Effector CD4-positive, alpha-beta T cell (primary cell): ENCODE data around the gene BMP8A.
"Not testable (repeated sequence)": the region's sequence is repeated elsewhere in the genome, so short reads cannot be mapped to it uniquely, and the experiment has no call there.

ENCODE experiments used
- DNase-seq: peaks from one replicate; pipeline ENCODE4 v3.0.0-alpha.2; 2020

The BMP8A gene

DNA sequence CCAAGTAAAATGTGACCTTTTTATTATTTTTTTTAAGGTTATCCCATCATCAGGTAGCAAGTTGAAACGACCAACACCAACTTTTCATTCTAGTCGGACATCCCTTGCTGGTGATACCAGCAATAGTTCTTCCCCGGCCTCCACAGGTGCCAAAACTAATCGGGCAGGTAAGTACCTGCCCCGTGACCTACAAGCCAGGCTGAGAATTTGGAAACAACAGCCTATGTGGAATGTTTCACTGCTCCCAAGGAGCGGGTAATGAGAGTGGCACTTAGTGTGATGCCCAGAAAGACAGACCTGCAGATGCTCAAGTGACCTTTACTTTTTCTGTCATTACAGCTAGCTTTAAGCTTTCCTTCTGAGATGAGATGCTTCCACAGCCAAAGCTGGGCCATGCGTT lies 6.9 kb upstream of the BMP8A start:
- DNase-seq: no peak

DNA sequence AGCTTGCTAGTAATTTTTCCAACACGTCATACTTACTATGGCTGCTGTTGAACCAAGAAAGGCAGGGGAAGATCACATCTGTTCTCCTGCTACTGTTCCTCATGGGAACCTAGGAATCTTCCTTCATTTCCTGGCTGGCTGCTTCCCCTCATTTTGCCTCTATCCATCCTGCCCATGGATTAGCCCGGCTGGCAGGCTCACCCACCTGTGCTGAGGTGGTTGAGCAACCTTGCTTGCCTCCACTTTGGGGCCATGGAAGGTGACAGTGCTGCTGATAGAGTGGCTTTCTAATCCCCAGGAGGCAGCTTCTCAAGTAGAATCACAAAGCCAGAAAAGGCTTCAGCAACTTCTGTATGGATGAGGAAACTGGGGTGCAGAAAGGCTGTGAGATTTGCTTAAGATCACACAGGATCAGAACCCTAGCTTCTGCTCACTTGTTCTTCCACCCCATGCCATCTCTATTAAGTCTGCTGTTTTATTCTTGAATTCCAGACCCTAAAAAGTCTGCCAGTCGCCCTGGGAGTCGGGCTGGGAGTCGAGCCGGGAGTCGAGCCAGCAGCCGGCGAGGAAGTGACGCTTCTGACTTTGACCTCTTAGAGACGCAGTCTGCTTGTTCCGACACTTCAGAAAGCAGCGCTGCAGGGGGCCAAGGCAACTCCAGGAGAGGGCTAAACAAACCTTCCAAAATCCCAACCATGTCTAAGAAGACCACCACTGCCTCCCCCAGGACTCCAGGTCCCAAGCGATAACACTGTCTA lies 6.2 kb upstream of the BMP8A start:
- no peak for DNase-seq

DNA sequence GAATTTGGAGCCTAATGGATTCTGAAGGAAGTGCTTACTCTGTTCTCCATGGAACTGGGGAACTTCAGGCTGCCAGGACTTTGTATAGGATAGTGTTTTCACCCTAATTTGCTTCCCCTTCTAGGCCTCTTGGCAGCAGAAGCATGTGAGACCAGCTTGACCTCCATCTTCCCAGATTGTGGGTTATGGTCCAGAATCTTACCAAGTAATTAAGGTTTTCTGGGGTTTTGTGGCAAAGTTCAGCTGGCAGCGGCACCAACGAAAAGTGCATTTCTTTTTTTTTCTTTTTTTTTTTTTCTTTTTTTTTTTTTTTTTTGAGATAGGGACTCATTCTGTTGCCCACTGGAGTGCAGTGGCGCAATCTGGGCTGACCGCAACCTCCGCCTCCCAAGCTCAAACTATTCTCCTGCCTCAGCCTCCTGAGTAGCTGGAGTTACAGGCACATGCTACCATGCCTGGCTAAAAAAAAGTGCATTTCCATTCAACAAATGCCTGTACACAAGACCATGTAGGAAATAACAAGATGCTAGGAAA lies 3.4 kb upstream of the BMP8A start:
- no peak for DNase-seq

DNA sequence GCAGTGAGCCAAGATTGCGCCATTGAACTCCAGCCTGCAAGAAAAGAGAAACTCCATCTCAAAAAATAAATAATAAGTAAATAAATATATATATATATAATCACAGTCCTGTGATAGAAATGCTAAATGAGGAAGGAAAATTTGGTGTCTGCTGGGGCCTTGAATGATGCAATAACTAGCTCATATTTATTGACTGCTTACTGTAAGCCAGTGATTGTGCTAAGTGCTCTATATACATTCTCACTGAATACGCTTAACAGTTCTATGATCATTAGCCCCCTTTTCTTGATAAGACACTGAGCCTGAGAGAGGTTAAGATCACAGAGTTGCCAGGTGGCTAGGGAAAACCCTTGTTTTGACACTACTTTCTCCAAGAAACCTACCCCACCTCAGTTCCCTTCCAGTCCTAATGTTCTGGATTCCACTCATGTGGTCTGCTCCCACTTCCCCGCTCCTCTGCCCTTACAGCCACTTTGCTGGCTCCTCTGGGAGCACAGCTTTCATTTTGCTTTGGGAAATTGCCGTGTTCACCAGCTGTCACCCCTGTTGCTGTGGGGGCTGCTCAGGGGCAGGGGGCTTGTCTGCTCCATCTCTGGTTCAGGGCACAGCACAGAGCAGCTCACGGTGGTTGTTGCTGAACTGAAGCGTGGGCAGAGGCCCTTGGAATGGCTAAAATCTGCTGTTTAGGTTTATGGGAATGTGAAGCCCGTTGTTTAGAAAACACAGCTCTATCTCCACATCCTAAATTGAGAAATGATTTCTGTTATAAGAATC lies 2.5 kb upstream of the BMP8A start:
- DNase-seq: no peak

DNA sequence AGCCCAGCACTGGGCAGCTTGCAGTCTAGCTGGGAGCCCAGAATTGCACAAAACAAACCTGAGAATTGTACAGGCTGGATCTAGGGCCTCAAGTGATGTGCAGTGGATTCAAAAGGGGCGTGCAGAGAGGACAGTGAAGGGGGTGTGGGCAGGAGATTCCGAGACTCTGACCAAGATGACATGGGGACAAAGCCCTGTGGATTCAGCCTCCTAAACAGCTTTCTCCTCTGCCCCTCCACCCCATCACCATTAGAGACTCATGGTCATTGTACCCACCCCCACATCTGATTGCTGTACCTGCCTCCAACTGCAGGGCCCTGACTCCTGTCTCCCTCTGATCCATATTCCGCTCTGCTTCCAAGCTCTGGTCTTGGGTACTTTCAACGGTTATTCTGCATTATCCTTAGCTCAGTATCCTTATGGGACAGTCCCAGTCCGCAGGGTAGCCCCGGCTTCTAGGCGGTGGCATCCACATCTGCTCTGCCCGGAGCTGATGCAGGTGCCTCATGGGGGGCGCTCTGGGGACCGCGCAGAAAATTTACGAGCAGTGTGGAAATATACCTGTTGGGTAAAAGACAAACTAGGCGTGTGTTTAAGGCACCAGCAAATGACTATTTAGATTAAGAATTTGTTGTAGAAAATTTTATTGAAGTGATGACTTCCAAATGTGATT lies 1.7 kb upstream of the BMP8A start:
- DNase-seq: no peak

DNA sequence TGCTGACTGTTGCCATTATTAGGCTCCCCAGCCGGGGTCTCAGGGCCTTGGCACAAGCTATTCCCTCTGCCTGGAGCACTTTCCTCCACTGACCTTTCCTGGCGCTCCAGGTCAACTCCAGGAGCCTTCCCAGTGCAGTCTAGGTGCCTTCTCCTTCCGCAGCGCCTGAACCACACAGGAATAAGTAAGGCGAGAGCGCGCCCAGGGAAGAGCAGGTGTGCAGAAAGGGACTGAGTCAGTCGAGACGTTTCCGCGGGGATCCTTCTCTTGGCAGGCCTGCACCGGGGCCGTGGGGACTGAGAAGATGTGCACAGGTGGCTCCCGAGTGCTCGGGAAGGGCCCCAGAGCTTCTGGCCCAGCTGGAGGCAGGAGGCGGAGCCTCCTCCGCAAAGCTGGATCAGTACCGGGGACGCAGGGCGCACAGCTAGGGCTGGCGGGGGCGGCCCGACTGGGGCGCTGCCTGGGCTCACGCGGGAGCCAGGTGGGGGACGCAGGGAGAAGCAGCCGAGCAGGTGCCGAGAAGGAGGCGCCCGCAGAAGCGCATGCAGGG lies 765 bp upstream of the BMP8A start:
- no peak for DNase-seq

DNA sequence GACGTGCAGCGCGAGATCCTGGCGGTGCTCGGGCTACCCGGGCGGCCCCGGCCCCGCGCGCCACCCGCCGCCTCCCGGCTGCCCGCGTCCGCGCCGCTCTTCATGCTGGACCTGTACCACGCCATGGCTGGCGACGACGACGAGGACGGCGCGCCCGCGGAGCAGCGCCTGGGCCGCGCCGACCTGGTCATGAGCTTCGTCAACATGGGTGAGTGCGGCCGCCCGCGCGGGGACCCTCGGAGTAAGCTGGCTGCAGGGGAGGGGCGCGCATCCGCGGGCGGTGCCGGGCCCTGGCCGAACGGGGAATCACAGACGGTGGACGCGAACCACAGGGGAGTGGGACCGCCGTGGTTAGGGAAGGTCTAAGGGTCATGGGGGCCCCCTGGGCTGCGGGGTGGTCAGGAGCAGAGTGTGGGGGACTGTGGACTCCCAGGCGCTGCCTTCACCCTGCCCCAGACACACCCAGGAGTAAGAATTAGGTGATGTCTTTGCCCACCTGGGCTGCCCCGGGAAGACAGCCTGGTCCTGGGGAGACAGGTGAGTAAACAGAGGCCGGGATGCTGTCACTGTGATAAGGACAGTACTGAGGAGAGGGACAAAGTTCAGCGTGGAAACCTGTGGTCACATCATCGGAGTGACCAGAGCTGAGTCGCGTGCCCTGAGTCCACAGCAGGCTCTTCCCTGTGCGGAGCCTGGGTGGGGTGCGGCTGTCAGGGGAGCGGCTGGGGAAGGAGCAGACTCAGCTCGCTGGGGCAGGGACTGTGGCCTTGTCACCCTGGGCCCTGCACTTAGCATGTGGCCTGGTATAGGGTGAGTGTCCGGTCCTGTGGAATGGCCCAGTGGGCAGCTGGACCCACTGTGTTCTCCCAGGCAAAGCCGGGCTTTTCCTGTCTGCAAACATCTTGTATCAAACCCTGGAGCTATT lies 944 bp downstream of the BMP8A start:
- not testable (repeated sequence) for DNase-seq

DNA sequence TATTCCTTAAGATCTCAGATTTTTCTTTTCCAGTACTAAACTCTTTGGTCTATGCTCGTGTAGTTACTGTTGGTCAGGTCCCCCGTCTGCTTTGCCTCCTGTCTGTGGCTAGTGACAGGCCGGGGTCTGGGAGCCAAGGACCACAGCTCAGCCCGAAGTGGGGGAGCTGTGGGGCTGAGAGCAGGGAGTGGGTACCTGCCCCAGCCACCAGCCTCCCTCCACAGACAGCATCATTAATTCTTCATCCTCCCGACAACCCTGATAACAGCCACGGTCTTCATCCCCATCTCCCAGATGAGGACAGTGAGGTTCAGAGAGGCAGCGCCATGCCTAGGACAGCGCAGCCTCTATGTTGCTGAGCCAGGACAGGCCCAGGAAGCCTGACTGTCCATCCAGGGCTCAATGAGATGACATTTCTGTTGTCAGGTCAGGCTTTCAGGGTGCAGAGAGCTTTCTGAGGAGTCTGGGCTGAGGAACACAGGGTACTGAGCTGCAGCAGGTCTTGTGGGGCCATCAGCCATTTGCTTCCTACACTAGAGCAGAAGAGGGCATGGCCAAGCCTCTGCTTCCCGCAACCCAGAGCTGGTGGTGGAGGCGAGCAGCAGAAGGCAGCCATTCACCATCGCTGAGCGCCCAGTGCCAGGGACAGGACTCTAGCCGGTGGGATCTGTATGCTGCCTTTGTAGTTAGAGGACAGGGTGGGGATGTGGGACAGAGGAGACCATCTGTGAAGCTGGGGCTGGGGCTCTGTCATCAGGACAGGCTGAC lies 1.8 kb downstream of the BMP8A start:
- DNase-seq: not testable (repeated sequence)

DNA sequence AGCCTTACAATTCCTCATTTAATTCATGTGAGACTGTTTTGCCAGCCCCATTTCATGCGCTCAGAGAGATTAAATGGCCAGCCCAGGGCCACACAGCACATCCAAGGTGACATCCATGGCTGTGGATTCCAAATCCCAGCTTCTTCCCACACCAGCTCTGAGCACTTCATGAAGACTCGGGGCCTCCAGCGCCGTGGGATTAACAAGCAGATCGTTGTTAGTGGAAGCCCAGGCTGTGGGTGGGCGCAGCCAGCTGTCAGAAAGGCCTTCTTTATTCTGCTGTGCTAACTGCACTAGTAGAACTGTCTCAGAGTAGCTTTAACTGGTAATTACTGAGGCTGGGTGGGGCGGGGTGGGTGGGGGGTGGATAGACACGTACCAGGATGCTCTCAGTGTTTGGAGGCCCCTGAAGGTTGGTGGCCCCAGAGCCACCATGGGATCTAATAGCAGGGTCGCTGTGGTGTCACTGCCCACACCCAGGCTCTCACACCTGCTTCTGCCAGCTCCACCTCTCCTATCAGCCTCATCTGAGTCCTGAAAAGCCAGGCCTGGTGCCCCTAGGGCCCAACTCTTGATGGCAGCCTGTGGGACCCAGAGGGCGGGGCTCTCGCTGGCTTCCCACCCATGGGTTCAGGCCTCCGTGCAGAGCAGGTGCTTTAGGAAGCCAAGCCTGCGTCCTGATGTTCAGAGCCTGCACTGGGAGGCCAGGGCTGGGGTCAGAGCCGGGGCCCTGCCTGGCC lies 3.4 kb downstream of the BMP8A start:
- DNase-seq: no peak

DNA sequence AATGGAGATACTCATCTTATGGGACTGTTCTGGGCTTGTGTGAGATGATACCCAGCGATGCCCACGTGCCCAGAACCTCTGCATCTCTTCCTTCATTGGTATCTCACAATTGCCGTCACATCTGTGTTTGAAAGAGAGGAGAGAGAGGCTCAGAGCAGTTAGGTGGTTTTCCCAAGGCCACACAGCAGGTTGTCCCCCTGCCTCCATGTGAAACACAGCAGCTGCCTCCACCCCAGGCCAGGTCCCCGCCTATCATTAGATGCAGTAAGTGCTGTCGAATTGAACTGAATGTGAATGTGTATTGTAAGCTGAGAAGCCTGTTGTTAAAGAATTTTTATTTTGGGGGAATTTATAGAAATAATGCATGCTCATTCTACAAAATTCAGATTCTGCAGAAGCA lies 5.1 kb downstream of the BMP8A start:
- DNase-seq: not testable (repeated sequence)

DNA sequence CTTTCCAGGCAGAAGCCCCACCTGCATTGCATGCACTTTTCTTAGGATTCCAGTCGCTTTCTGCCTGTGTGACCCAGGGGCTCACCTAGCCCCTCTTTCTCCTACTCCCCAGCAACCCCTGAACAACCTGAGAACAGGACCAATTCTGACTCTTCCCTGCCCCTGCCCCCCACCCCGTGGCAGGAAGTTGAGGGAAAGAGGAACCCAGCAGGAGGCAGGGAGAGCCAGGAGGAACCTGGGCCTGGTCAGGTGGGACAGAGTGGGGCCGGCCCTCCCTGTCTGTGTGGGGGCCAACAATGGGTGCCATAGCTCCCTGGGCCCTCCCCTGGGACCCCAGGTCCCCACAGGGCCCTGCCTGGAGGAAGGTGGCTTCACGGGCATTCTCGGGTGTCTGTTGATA lies 6.1 kb downstream of the BMP8A start:
- no peak for DNase-seq

DNA sequence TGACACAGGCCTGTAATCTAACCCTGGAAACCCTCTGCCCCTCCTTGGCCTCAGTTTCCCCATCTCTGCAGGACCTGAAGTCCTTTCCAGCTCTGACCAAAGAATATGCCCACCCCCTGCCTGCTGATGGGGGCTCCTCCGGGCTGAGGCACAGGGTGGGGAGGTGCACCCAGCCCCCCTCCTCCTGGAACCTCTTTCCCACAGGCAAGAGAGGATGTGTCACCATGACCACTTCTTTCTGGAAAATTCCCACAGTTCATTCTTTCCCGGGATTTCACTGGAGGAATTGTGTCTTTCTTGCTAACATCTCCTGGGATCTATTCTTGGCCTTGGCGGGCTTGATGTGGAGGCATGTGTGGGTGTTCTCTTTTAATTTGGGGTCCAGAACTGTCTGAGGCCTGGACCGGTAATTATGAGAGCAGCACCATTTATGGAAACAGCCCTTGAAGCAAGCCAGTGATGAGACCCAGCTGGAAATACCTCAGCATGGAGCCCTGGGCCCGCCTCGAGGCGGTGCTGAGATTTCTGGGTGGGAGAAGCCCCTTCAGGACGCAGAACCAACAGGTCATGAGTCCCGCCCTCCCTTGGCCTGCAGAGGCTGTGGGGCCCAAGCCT lies 6.8 kb downstream of the BMP8A start:
- DNase-seq: not testable (repeated sequence)

DNA sequence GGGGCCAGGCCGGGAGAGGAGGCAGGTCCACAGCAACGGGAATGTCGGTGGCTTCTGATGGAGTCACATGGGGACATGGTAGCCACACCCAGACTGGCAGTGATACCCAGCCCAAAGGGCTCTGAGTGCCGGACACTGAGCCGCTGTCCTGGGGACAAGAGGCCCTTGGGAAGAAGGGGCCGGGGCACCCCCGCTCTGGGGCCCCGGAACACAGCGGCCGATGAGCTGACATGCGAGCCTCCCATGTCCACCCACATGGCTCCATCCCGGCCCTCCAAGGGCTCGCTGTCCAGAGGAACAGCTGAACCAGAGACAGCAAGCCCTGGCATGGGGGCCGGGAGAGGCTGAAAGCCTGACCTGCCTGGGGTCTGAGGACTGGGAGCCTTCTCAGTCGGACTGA lies 7.4 kb downstream of the BMP8A start:
- not testable (repeated sequence) for DNase-seq

DNA sequence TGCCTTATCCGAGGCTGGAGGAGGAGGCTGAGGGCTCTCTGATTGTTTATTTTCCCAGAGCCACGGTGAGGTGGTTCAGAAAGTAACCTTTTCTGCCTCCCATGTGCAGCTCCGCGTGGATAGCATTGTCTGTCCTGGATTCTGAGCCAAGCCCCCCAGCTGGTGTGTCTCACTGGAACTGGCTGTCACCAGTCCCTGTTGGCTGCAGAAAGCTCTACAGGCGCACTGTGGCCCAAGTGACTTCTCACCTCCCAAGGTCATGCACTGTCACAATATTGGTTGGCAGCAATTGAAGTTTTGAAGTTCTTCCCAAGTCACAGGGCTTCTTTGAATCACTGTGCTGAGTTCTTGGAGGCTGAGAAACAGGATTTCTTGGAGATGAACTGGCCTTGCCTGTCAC lies 8.2 kb downstream of the BMP8A start:
- DNase-seq: no peak

DNA sequence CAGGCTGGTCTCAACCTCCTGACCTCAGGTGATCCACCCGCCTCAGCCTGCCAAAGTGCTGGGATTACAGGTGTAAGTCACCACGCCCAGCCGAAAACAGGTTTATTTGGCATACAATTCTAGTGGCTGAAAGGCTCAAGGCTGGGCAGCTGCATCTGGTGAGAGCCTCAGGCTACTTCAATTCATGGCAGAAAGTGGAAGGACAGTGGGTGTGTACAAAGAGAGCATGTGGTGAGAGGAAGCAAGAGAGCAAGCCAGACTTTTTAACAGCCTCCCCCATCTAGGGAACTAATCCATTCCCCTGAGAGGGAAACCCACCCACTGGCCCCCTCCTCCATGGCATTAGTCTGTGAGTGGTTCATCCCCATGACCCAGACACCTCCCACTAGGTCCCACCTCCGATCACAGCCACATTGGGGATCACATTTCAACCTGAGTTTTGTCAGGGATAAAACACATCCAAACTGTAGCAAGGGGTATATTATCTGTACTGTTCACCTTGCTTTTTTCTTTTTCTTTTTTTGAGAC lies 9.5 kb downstream of the BMP8A start:
- DNase-seq: no peak

DNA sequence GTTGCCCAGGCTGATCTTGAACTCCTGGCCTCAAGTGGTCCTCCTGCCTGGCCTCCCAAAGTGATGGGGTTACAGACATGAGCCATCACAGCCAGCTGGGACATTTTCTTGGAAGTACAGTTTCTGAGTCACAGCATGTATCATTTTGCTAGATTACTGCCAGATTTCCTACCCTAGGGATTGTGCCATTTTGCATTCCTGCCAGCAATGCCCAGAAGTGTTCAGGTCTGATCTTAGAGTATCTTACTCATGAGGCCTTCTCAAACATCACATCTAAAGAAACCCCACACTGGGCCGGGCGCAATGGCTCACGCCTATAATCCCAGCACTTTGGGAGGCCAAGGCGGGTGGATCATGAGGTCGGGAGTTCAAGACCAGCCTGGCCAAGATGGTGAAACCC lies 10.2 kb downstream of the BMP8A start:
- no peak for DNase-seq

DNA sequence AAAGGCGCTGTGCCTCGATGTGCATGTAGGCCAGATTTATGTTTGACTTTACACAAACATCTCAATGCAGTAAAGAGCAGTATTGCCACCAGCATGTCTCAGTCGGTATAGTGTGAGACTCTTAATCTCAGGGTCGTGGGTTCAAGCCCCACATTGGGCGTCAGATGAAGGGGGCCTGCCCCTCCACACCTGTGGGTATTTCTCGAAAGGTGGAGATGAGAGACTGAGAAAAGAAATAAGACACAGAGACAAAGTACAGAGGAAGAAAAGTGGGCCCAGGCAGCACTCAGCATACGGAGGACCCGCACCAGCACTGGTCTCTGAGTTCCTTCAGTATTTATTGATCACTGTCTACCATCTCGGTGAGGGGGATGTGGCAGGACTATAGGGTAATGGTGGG lies 13.0 kb downstream of the BMP8A start:
- not testable (repeated sequence) for DNase-seq

DNA sequence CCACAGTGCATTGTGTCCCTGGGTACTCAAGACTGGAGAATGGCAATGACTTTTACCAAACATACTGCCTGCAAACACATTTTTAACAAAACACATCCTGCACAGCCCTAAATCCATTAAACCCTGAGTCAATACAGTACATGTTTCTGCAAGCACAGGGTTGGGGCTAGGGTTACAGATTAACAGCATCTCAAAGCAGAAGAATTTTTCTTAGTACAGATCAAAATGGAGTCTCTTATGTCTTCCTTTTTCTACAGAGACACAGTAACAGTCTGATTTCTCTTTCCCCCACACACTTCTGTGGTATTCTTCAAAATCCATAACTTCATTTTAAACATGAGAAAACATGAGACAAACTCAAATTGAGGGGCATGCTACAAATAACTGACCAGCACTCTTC lies 13.9 kb downstream of the BMP8A start:
- DNase-seq: no peak

DNA sequence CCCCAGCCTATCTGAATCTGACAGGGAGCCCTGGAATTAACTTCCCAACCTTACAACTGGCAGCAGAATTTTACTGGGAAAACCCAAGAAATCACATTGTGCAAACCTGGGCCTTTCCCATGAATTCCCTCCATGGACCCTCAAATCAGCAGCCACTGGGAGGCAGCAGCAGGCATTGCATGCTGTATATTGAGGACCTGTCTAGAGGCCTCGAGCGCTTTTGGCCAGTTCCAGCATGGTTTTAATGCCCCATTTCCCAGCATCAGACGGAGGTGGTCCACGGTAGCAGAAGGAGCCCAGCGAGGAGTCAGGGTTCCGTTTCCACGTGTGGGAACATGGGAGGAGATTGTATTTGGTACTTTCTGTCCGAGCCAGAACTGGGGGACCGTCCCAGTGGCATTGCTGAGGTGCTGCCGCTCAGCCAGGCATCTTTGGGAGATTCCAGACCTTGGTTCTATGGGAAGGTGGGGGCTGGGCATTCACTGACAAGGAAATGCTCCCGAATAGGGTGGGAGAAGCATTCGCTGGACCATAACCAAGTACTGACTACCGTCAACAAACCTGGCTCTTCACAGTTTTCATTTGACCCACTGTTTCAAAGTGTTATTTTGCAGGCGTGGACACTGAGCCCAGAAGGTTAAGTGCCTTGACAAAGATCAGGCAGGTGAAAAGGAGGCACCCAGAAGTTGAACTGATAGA lies 15.9 kb downstream of the BMP8A start:
- no peak for DNase-seq
